K562 (cell line): ENCODE measurements around the gene TIMM17B. TPM values are rescaled to one million over a fixed set of nuclear protein-coding genes. Genes with fewer than 3 reads are reported as not detected.
A peak's percentile ranks its signal among the peaks of the same experiment; 100 is the strongest.

Experiments
- ARID1B ChIP-seq: fragments of 450-650 bp; IDR thresholded peaks from 2 replicates; pipeline ENCODE4 v1.6.1; 2016; ENCODE audit warnings: antibody characterized with exemption, mild to moderate bottlenecking, inconsistent platforms
- ATF3 ChIP-seq, 2 experiments: fragments of 450-650 bp in 1 of 2; sonication (generic) in 1 of 2; formaldehyde crosslinking in 1 of 2; IDR thresholded peaks in 1 of 2; conservative IDR thresholded peaks in 1 of 2; 2 replicates each; pipeline versions ENCODE4 v1.6.1 to v1.8.1; 2016 to 2023; ENCODE audit warnings: mild to moderate bottlenecking in 2 of 2, moderate library complexity in 2 of 2, inconsistent platforms in 1 of 2, missing genetic modification reagents in 1 of 2
- BRD4 ChIP-seq: fragments of 200-600 bp; sonication (generic); IDR thresholded peaks from 2 replicates; pipeline ENCODE4 v1.6.1; 2017; ENCODE audit warnings: inconsistent platforms
- CREB1 ChIP-seq, 2 experiments: sonication (generic) in 1 of 2; formaldehyde crosslinking in 1 of 2; IDR thresholded peaks; 2 replicates each; pipeline versions ENCODE4 v1.6.1 to v1.8.0; 2012 to 2022; ENCODE audit warnings: inconsistent platforms in 1 of 2, mild to moderate bottlenecking in 1 of 2, missing genetic modification reagents in 1 of 2, moderate library complexity in 1 of 2
- CXXC5 ChIP-seq: fragments of 250-450 bp; sonication (Bioruptor Pico); IDR thresholded peaks from 2 replicates; pipeline ENCODE4 v1.8.0; 2022; ENCODE audit warnings: inconsistent platforms, mild to moderate bottlenecking, moderate library complexity
- EP300 ChIP-seq: IDR thresholded peaks from 2 replicates; pipeline ENCODE4 v1.6.1; 2012; ENCODE audit warnings: low read length, improper control_type of control experiment
- GABPA ChIP-seq: fragments of 200-800 bp; sonication (Bioruptor generic); conservative IDR thresholded peaks from 2 replicates; pipeline ENCODE4 v1.6.1; 2016; ENCODE audit warnings: low read depth, missing genetic modification characterization, missing compliant biosample characterization
- HDAC3 ChIP-seq: fragments of 450-650 bp; IDR thresholded peaks from 2 replicates; pipeline ENCODE4 v1.6.1; 2018; ENCODE audit warnings: borderline replicate concordance, mild to moderate bottlenecking, moderate library complexity; ENCODE audit not compliant: partially characterized antibody
- HMBOX1 ChIP-seq: sonication (generic); IDR thresholded peaks from 2 replicates; pipeline ENCODE4 v1.6.1; 2016
- KDM1A ChIP-seq, 2 experiments: fragments of 450-650 bp; IDR thresholded peaks; 2 replicates each; pipeline ENCODE4 v1.6.1; 2016; ENCODE audit warnings: mild to moderate bottlenecking in 2 of 2
- MBD2 ChIP-seq: sonication (generic); IDR thresholded peaks from 2 replicates; pipeline ENCODE4 v1.6.1; 2016; ENCODE audit warnings: low read depth, borderline replicate concordance
- MECOM ChIP-seq: fragments of 250-450 bp; sonication (Bioruptor Pico); IDR thresholded peaks from 2 replicates; pipeline ENCODE4 v1.8.0; 2022; ENCODE audit warnings: inconsistent platforms
- MEIS2 ChIP-seq: fragments of 450-650 bp; IDR thresholded peaks from 2 replicates; pipeline ENCODE4 v1.6.1; 2014; ENCODE audit warnings: mild to moderate bottlenecking; ENCODE audit not compliant: partially characterized antibody
- NCOA4 ChIP-seq: fragments of 450-650 bp; IDR thresholded peaks from 2 replicates; pipeline ENCODE4 v1.6.1; 2018; ENCODE audit warnings: mild to moderate bottlenecking; ENCODE audit not compliant: partially characterized antibody
- NCOR1 ChIP-seq: fragments of 450-650 bp; IDR thresholded peaks from 2 replicates; pipeline ENCODE4 v1.6.1; 2016; ENCODE audit warnings: mild to moderate bottlenecking, moderate library complexity
- PCBP1 ChIP-seq: fragments of 200-400 bp; formaldehyde crosslinking; IDR thresholded peaks from 2 replicates; pipeline ENCODE4 v1.6.1; 2018; ENCODE audit warnings: mild to moderate bottlenecking, low read depth, low read length; ENCODE audit not compliant: poor library complexity, severe bottlenecking
- SMARCA4 ChIP-seq: fragments of 450-650 bp; IDR thresholded peaks from 2 replicates; pipeline ENCODE4 v1.6.1; 2016
- TAF1 ChIP-seq: IDR thresholded peaks from 2 replicates; pipeline ENCODE4 v1.6.1; 2011; ENCODE audit warnings: mild to moderate bottlenecking, low read length, moderate library complexity; ENCODE audit not compliant: insufficient read depth, control insufficient read depth, severe bottlenecking; ENCODE audit errors: extremely low read depth
- XRCC4 ChIP-seq: IDR thresholded peaks from one replicate; pipeline ENCODE4 v1.6.1; 2011; ENCODE audit not compliant: insufficient read depth, insufficient read length; ENCODE audit errors: extremely low read depth
- ZBTB34 ChIP-seq: fragments of 250-450 bp; sonication (Bioruptor Pico); IDR thresholded peaks from 2 replicates; pipeline ENCODE4 v1.8.0; 2021; ENCODE audit warnings: mild to moderate bottlenecking, moderate library complexity
- ZNF668 ChIP-seq: fragments of 250-450 bp; sonication (Bioruptor Pico); IDR thresholded peaks from 2 replicates; pipeline ENCODE4 v1.8.0; 2022; ENCODE audit warnings: mild to moderate bottlenecking, inconsistent platforms
- polyA plus RNA-seq, 8 experiments: library from polyadenylated mRNA; depleted of rRNA in 4 of 8; stranded (reverse) in 5 of 8; unstranded in 3 of 8; fragments of >200 nt; fragmentation: Nextera tagmentation in 2 of 8; fragmentation: Illumina TruSeq in 1 of 8; extraction: Ambion mirVana in 2 of 8; extraction: Trizol in 1 of 8; gene quantifications; 2 replicates each; pipeline versions ENCODE4 v1.2.1 to v1.2.3, GENCODE V29; 2011 to 2014; ENCODE audit warnings: inconsistent platforms in 1 of 8, missing spikeins in 1 of 8
- total RNA-seq, 7 experiments: library from RNA; depleted of rRNA in 6 of 7; stranded (reverse); fragments of >200 nt in 6 of 7; fragmentation: Illumina TruSeq in 2 of 7; extraction: Trizol in 2 of 7; gene quantifications; 2 replicates each; pipeline versions ENCODE4 v1.2.1 to v1.2.3, GENCODE V29; 2011 to 2021; ENCODE audit warnings: low replicate concordance in 1 of 7
- TF ChIP-seq, protein P1 (sequence below): fragments of 250-450 bp; sonication (Bioruptor Pico); IDR thresholded peaks from 2 replicates; pipeline ENCODE4 v1.5.0; 2022; ENCODE audit warnings: mild to moderate bottlenecking

TIMM17B gene
- total and polyA plus RNA-seq, 9 of the 15 experiments (the other 6 are each of a cell fraction or from before 2014, with no cell fraction given) = 9.9 to 184 (median 115) TPM

DNA sequence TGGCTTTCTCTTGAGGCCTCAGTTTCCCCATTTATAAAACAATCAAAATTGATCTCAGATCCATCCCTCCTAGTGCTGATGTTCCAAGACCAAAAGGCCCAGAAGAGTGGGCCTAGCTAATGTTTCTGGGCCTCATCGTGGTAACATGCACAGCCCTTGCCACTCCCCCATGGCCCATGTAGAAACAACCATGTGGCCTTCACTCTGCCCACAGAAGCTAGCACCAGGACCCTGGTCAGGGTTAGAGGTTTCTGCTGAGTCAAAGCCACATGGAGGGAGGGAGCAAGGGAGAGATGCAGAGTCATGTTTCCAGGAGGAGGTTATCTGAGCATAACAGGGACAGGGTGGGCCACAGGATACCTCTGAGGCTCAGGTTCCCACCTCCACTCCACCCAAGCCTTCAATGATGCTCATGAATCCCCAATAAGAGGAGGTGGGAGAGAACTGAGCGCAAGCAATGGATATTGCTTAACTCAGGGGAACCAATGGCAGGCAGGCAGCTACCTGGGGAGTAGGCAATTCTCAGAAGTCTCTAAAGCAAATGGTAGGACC, 42.9 kb upstream of the TIMM17B start (continued):
- TF ChIP-seq ATF3 (IDR thresholded peaks at IDR 0.05) = 0 out of 2 replicates have a peak, but pooled peaks have one; percentile 11
- TF ChIP-seq ATF3 (CRISPR knock-in tag; conservative IDR thresholded peaks at IDR 0.05) = no peak
- no peak for TF ChIP-seq CREB1 (IDR thresholded peaks at IDR 0.05)
- TF ChIP-seq CREB1 (CRISPR knock-in tag; IDR thresholded peaks at IDR 0.05) = no peak
- no peak for TF ChIP-seq PCBP1
- peak; percentile 90 for TF ChIP-seq SMARCA4
- TF ChIP-seq MEIS2 = no peak
- TF ChIP-seq MBD2 = peak; percentile 22; the same call in 1 of the 2 replicates
- TF ChIP-seq MECOM (CRISPR knock-in tag) = peak; percentile 58; the same call in 1 of the 2 replicates
- peak; percentile 94 for TF ChIP-seq ARID1B
- TF ChIP-seq HMBOX1 = no peak
- peak; percentile 62; the same call in 1 of the 2 replicates for TF ChIP-seq CXXC5
- TF ChIP-seq NCOA4 = no peak
- TF ChIP-seq HDAC3 = no peak
- TF ChIP-seq TAF1 = peak; percentile 31
- TF ChIP-seq BRD4 = no peak
- peak; percentile 86 for TF ChIP-seq NCOR1
- TF ChIP-seq GABPA (tag) = no peak
- peak; percentile 86; the same call in 1 of the 2 replicates for TF ChIP-seq ZNF668 (CRISPR knock-in tag)
- TF ChIP-seq KDM1A (IDR thresholded peaks at IDR 0.05) = peak; percentile 32 to 53; a peak in 3 of 4 replicates
- peak; percentile 87 for TF ChIP-seq EP300
- TF ChIP-seq ZBTB34 (CRISPR knock-in tag) = 0 out of 2 replicates have a peak, but pooled peaks have one; percentile 23
- no peak for TF ChIP-seq XRCC4
- TF ChIP-seq, protein P1, sequence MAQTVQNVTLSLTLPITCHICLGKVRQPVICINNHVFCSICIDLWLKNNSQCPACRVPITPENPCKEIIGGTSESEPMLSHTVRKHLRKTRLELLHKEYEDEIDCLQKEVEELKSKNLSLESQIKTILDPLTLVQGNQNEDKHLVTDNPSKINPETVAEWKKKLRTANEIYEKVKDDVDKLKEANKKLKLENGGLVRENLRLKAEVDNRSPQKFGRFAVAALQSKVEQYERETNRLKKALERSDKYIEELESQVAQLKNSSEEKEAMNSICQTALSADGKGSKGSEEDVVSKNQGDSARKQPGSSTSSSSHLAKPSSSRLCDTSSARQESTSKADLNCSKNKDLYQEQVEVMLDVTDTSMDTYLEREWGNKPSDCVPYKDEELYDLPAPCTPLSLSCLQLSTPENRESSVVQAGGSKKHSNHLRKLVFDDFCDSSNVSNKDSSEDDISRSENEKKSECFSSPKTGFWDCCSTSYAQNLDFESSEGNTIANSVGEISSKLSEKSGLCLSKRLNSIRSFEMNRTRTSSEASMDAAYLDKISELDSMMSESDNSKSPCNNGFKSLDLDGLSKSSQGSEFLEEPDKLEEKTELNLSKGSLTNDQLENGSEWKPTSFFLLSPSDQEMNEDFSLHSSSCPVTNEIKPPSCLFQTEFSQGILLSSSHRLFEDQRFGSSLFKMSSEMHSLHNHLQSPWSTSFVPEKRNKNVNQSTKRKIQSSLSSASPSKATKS = no peak
